Measurements from ENCODE around the gene PNP.

DNA sequence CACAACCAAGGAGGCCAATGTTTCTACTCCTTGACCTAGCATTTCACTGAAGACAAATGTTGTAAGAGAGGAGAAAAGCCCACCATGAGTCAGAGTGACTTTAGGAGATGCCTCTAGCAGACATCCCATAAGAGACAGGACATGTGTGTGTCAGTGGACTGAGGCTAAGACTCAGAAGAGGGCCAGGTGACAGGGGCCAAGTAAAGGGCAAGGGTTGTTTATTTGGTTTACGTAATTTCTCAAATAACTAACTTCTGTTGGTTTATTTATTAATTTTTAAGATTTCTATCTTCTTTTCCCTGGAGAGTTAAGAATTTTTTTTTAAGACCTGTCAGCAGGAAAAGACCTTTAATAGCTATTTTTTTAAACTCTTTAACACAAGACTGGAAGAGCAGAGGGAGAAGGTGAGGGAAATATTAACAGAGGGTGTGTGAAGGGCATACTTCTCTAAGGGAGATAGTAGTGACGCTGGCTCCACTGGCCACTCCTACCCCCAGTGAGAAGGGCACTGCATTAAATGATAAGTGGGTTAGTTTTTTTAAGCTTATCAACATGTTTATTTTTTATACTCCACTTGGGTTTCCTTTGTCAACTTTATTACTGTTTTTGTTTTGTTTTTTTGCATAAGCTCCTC is 3.4 kb downstream of the PNP start:
- TF ChIP-seq, protein P1, sequence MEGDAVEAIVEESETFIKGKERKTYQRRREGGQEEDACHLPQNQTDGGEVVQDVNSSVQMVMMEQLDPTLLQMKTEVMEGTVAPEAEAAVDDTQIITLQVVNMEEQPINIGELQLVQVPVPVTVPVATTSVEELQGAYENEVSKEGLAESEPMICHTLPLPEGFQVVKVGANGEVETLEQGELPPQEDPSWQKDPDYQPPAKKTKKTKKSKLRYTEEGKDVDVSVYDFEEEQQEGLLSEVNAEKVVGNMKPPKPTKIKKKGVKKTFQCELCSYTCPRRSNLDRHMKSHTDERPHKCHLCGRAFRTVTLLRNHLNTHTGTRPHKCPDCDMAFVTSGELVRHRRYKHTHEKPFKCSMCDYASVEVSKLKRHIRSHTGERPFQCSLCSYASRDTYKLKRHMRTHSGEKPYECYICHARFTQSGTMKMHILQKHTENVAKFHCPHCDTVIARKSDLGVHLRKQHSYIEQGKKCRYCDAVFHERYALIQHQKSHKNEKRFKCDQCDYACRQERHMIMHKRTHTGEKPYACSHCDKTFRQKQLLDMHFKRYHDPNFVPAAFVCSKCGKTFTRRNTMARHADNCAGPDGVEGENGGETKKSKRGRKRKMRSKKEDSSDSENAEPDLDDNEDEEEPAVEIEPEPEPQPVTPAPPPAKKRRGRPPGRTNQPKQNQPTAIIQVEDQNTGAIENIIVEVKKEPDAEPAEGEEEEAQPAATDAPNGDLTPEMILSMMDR (IDR thresholded peaks at IDR 0.05), result no peak
- TF ChIP-seq POLR2A (IDR thresholded peaks at IDR 0.05), result no peak
